Heart right ventricle (tissue), 16 donors: ENCODE data around the gene ERGIC1. TPM values are rescaled to one million over a fixed set of nuclear protein-coding genes. Genes with fewer than 3 reads are reported as not detected.

Source experiments
- ATAC-seq, 8 donors: fragments of 200-7000 bp; cut with Tn5 transposase; one replicate each; pipeline ENCODE4 v1.9.1; 2020; ENCODE audit warnings: mild to moderate bottlenecking in 8 of 8, moderate library complexity in 8 of 8, moderate number of reproducible peaks in 1 of 8
- DNase-seq, 2 donors: peaks; one replicate each; pipeline ENCODE4 v3.0.0-alpha.2; 2020
- H3K27ac ChIP-seq, 10 donors: fragments of 200-600 bp; sonication (generic) in 2 of 10; one replicate each; pipeline versions ENCODE4 v1.5.0 to v1.8.0; 2020 to 2022; ENCODE audit warnings: mild to moderate bottlenecking in 3 of 10
- H3K27me3 ChIP-seq, 7 donors: fragments of 200-600 bp; one replicate each; pipeline ENCODE4 v1.8.0; 2021 to 2022; ENCODE audit warnings: mild to moderate bottlenecking in 2 of 7
- H3K36me3 ChIP-seq, 9 donors: fragments of 200-600 bp; sonication (generic) in 1 of 9; one replicate each; pipeline versions ENCODE4 v1.5.0 to v1.8.0; 2020 to 2022; ENCODE audit warnings: mild to moderate bottlenecking in 2 of 9
- H3K4me1 ChIP-seq, 9 donors: fragments of 200-600 bp; sonication (generic) in 1 of 9; one replicate each; pipeline versions ENCODE4 v1.5.0 to v1.8.0; 2020 to 2022; ENCODE audit warnings: mild to moderate bottlenecking in 4 of 9
- H3K4me3 ChIP-seq, 10 donors: fragments of 200-600 bp; sonication (generic) in 2 of 10; one replicate each; pipeline versions ENCODE4 v1.5.0 to v1.8.0; 2020 to 2022; ENCODE audit warnings: mild to moderate bottlenecking in 7 of 10, moderate library complexity in 2 of 10
- H3K9me3 ChIP-seq, 11 donors: fragments of 200-600 bp in 10 of 11; sonication (generic) in 2 of 11; one replicate each; pipeline versions ENCODE4 v1.5.0 to v1.8.0; 2013 to 2022; ENCODE audit warnings: mild to moderate bottlenecking in 2 of 11, control low read depth in 1 of 11, moderate library complexity in 1 of 11
- CTCF ChIP-seq, 9 donors: fragments of 200-600 bp; sonication (generic) in 2 of 9; IDR thresholded peaks; one replicate each; pipeline versions ENCODE4 v1.5.0 to v1.8.0; 2021 to 2022; ENCODE audit warnings: antibody characterized with exemption in 9 of 9, mild to moderate bottlenecking in 5 of 9, moderate library complexity in 1 of 9
- WGBS, 2 donors: extraction: QIAGEN DNeasy Blood & Tissue Kit; methylation state at CpG; one replicate each; pipeline ENCODE4 v1.1.7; 2013; ENCODE audit warnings: inconsistent platforms in 1 of 2; 5-methylcytosine and 5-hydroxymethylcytosine counted together
- intact Hi-C, 10 donors: fragments of 100-400 bp; cut with DNase I; formaldehyde crosslinking; loops; one replicate each; pipeline versions ENCODE4 v1.11.1 to v1.14.2; 2022
- polyA plus RNA-seq, 2 donors: library from polyadenylated mRNA; stranded (reverse); fragments of 200-250 nt; gene quantifications; one replicate each; pipeline ENCODE4 v1.2.3, GENCODE V29; 2013
- total RNA-seq, 10 donors: library from RNA; stranded (reverse); fragmentation: NEBNext Ultra II Directional in 3 of 10; extraction: Animal tissue kit (Norgen Biotek cat#: 25700) in 3 of 10; gene quantifications; one replicate each; pipeline versions ENCODE4 v1.2.1 to v1.2.4, GENCODE V29; 2021 to 2023
- donor health status: Arrhythmogenic right ventricular cardiomyopathy.
- donor health status: ischemic (EF 13 %, LVEDD 7.1; RV severe dilation, severe dysfunction).
- donor health status: healthy with polysubstance abuse.
- donor health status: DM: no; HTN: yes; CAD: no.
- donor health status: DM: no; HTN: no; CAD: no.
- donor health status: ischemic (EF 25% LVEDD 6.9; RV normal size, moderate dysfunction).
- donor health status: ischemic (EF 25% LVEDD 5.7; RV mildly dilated, moderate dysfunction).
- donor health status: healthy.
- donor health status: DM: yes; HTN: yes; CAD: no.
- donor health status: Ischemic cardiomyopathy.
- donor health status: ischemic (EF 35%, LVEDD 5.7; RV mildly dilated, moderate dysfunction).
- donor health status: nonischemic (EF 11% LVEDD 7.7; RV severe dilation, severe dysfunction).
- donor health status: DM: yes; HTN: yes; CAD: no.
- donor health status: PGD.
- donor health status: ischemic (EF 29% LVEDD 5.4; RV normal size, mild dysfunction).
- donor health status: nonischemic (EF 23%, LVEDD 6.1; RV moderate dilation, normal function).

ERGIC1 gene
- total and polyA plus RNA-seq, 12 donors = 48.0 to 91.9 (median 72.5) TPM

- no peaks in the 10 kb centered on the region for H3K27me3 ChIP-seq
- H3K4me1 ChIP-seq = peaks cover 26 to 85% (median 61%) of the 10 kb centered on the region in 9 donors
- no peaks in the 10 kb centered on the region for H3K9me3 ChIP-seq
- ATAC-seq = peak in 1 of 8 donors; percentile 20
- no peak overlapping the region for H3K4me3 ChIP-seq
- H3K27ac ChIP-seq = peak overlapping the region in 7 of 10 donors; percentile 52 to 97 (median 80)
- intact Hi-C loops = loop anchor here in 1 of 10 donors (10.0 kb wide), 2 partner anchors 51 to 59 kb away; no protein-coding TSS in a partner anchor
- no peak for DNase-seq
- 88 to 95% methylated on average over 8 of the region's 8 CpGs for WGBS, 2 donors
- TF ChIP-seq CTCF (IDR thresholded peaks at IDR 0.05) = no peak
- no peaks in the 10 kb centered on the region for H3K36me3 ChIP-seq
Observed at GRCh38 chr5:172853355-172853975, 19.4 kb downstream of the ERGIC1 start.

- no peak for DNase-seq
- H3K27me3 ChIP-seq = no peaks in the 10 kb centered on the region
- no peaks in the 10 kb centered on the region for H3K9me3 ChIP-seq
- peak overlapping the region in 8 of 10 donors; percentile 69 to 97 (median 81) for H3K27ac ChIP-seq
- no peak overlapping the region for H3K4me3 ChIP-seq
- no peak for TF ChIP-seq CTCF (IDR thresholded peaks at IDR 0.05)
- no peaks in the 10 kb centered on the region for H3K36me3 ChIP-seq
- WGBS, 2 donors = 69 to 78% methylated on average over 12 of the region's 12 CpGs
- peak in 1 of 8 donors; percentile 13 for ATAC-seq
- peaks cover 36 to 86% (median 67%) of the 10 kb centered on the region in 9 donors for H3K4me1 ChIP-seq
- intact Hi-C loops = loop anchor here in 1 of 10 donors (10.0 kb wide), 2 partner anchors 50 to 60 kb away; no protein-coding TSS in a partner anchor
Observed at GRCh38 chr5:172854451-172854871, 20.4 kb downstream of the ERGIC1 start.

- WGBS, 2 donors = 90 to 95% methylated on average over 5 of the region's 5 CpGs
- ATAC-seq = no peak
- Histone ChIP-seq H3K36me3 (no peaks in the 10 kb centered on the region), H3K4me1 (peaks cover 38 to 86% (median 67%) of the 10 kb centered on the region in 9 donors), H3K27me3 (no peaks in the 10 kb centered on the region), H3K4me3 (no peak overlapping the region), H3K27ac (peak overlapping the region; percentile 56 to 97 (median 78)), H3K9me3 (no peaks in the 10 kb centered on the region)
- DNase-seq = no peak
- TF ChIP-seq CTCF (IDR thresholded peaks at IDR 0.05) = no peak
- intact Hi-C loops = loop anchor here in 2 of 10 donors (5.0 to 10.0 kb wide), 3 partner anchors 50 to 83 kb away; partner anchors contain the start of gene DUSP1 (in 1 of the 2)
Observed at GRCh38 chr5:172854971-172855370, 20.9 kb downstream of the ERGIC1 start.

GRCh38 chr5:172855597-172856292 is 21.7 kb downstream of the ERGIC1 start:
- Histone ChIP-seq H3K27me3 (no peaks in the 10 kb centered on the region), H3K4me1 (peaks cover 43 to 88% (median 71%) of the 10 kb centered on the region in 9 donors), H3K27ac (peak overlapping the region; percentile 56 to 97 (median 78)), H3K9me3 (no peaks in the 10 kb centered on the region), H3K36me3 (no peaks in the 10 kb centered on the region), H3K4me3 (no peak overlapping the region)
- ATAC-seq (peak in 7 of 8 donors; percentile 23 to 77 (median 58)), DNase-seq (peak; percentile 51 to 65)
- 53 to 59% methylated on average over 18 of the region's 18 CpGs for WGBS, 2 donors
- TF ChIP-seq CTCF (IDR thresholded peaks at IDR 0.05) = no peak
- intact Hi-C loops = loop anchor here in 2 of 10 donors (5.0 to 10.0 kb wide), 3 partner anchors 49 to 83 kb away; partner anchors contain the start of gene DUSP1 (in 1 of the 2)
